ENCODE results near the gene SLC9A3.

Gene SLC9A3

DNA sequence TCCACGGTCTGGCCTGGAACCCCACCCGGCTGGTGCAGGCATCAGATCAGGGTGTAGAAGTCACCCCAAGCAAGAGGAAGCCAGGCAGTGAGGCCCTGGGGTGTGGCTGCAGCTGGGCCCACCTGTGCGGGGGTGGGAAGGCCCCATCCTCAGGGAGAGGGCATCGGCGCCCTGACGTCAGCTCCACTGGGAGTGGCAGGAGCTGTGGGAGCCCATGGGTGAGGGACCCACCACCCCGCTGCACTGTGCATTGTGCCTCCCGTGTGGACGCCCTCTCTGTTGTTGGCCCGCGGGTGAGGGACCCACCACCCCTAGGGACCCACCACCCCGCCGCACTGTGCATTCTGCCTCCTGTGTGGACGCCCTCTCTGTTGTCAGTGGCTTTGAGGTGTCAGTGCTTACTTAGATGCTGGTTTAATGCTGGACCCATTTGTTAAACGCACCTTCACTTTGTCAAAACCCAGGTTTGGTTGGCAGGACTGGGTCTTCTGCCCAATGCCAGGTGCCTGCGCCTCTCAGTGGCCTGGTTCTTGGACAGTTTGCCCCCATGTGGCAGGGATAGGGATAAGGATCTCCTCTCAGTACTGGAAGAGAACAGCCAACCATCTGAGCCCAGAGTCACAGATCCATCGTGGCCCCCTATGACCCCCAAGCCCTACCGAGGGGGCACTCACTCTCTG is 88.1 kb downstream of the SLC9A3 start:
- H3K27me3 ChIP-seq (ENCODE audit: control insufficient read depth, insufficient read depth, low read length): peaks cover 2% of the 10 kb centered on the region
- H3K36me3 ChIP-seq (ENCODE audit: control insufficient read depth, insufficient read depth, low read length): no peaks in the 10 kb centered on the region
- H3K4me3 ChIP-seq (ENCODE audit: low read length): no peak overlapping the region
- no peaks in the 10 kb centered on the region for H3K4me1 ChIP-seq (ENCODE audit: control insufficient read depth, insufficient read depth, low read length)
- no peak overlapping the region for H3K9ac ChIP-seq (ENCODE audit: low read length)
- no peak overlapping the region for H3K27ac ChIP-seq (ENCODE audit: low read depth, low read length)

GRCh38 chr5:435156-435790 is 89.0 kb downstream of the SLC9A3 start:
- no peak overlapping the region for H3K4me3 ChIP-seq (ENCODE audit: low read length)
- H3K9ac ChIP-seq (ENCODE audit: low read length): no peak overlapping the region
- no peak overlapping the region for H3K27ac ChIP-seq (ENCODE audit: low read depth, low read length)
- H3K36me3 ChIP-seq (ENCODE audit: control insufficient read depth, insufficient read depth, low read length): no peaks in the 10 kb centered on the region
- peaks cover 2% of the 10 kb centered on the region for H3K27me3 ChIP-seq (ENCODE audit: control insufficient read depth, insufficient read depth, low read length)
- H3K4me1 ChIP-seq (ENCODE audit: control insufficient read depth, insufficient read depth, low read length): no peaks in the 10 kb centered on the region

GRCh38 chr5:434443-435146 is 89.7 kb downstream of the SLC9A3 start:
- no peak overlapping the region for H3K9ac ChIP-seq (ENCODE audit: low read length)
- H3K36me3 ChIP-seq (ENCODE audit: control insufficient read depth, insufficient read depth, low read length): no peaks in the 10 kb centered on the region
- peaks cover 2% of the 10 kb centered on the region for H3K27me3 ChIP-seq (ENCODE audit: control insufficient read depth, insufficient read depth, low read length)
- H3K4me1 ChIP-seq (ENCODE audit: control insufficient read depth, insufficient read depth, low read length): no peaks in the 10 kb centered on the region
- no peak overlapping the region for H3K27ac ChIP-seq (ENCODE audit: low read depth, low read length)
- H3K4me3 ChIP-seq (ENCODE audit: low read length): no peak overlapping the region

DNA sequence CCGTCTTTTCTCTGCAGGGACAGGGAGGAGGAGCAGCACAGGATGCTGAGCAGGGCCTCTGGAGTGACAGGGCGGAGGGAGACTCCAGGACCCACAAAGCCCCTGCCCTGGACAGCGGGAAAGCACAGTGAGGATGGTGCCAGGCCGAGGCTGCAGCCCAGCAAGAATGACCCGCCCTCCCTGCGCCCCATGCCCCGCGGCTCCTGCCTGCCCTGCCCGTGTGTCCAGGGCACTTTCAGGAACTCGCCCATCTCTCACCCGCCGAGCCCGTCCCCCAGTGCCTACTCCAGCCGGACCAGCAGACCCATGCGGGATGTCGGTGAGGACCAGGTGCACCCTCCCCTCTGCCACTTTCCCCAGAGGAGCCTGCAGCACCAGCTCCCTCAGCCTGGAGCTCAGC is 90.4 kb downstream of the SLC9A3 start:
- no peak overlapping the region for H3K9ac ChIP-seq (ENCODE audit: low read length)
- no peaks in the 10 kb centered on the region for H3K36me3 ChIP-seq (ENCODE audit: control insufficient read depth, insufficient read depth, low read length)
- H3K27ac ChIP-seq (ENCODE audit: low read depth, low read length): no peak overlapping the region
- no peak overlapping the region for H3K4me3 ChIP-seq (ENCODE audit: low read length)
- H3K27me3 ChIP-seq (ENCODE audit: control insufficient read depth, insufficient read depth, low read length): no peaks in the 10 kb centered on the region
- no peaks in the 10 kb centered on the region for H3K4me1 ChIP-seq (ENCODE audit: control insufficient read depth, insufficient read depth, low read length)

DNA sequence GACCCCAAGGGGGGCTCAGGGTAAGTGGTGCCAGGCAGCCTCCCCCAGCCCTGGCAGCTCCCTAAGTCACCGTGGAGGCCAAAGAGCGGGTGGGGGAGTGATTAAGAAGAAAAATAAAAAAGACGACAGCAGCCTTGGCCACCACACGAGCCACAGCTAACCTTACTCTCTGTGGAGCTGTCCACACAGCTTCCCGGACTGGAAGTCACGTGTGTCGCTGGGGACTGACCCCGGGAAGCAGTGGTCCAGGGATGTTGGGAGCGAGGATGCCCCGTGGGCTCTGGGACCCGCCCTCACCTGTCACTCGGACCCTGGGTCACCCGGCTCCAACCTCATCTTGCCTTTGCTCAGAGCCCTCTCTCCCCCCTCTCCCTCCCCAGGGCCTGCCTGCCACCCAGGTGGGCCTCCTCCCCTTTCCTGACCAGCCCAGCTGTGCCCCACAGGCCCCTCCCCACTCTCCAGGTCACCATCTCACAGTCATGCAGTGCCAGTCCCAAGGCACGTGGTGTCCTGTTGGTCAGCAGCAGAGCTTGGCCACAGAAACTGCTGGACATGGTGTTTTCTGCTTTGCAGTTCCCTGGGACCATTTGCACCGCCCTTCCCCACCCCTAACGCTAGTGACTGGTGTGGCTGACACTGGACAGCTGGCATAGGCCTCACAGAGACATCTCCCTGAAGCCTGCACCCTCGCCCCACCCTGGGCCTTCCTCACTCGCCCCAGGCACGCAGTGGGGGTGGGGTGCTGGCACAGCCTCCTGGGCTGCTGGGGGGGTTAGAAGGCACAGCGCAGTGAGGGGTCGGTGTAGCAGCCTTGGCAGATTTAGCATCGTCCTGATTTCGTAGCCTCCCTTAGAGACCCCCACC is 91.1 kb downstream of the SLC9A3 start:
- Histone ChIP-seq H3K4me3 (ENCODE audit: low read length) (no peak overlapping the region), H3K36me3 (ENCODE audit: control insufficient read depth, insufficient read depth, low read length) (no peaks in the 10 kb centered on the region), H3K27me3 (ENCODE audit: control insufficient read depth, insufficient read depth, low read length) (no peaks in the 10 kb centered on the region), H3K27ac (ENCODE audit: low read depth, low read length) (no peak overlapping the region), H3K9ac (ENCODE audit: low read length) (no peak overlapping the region), H3K4me1 (ENCODE audit: control insufficient read depth, insufficient read depth, low read length) (no peaks in the 10 kb centered on the region)

DNA sequence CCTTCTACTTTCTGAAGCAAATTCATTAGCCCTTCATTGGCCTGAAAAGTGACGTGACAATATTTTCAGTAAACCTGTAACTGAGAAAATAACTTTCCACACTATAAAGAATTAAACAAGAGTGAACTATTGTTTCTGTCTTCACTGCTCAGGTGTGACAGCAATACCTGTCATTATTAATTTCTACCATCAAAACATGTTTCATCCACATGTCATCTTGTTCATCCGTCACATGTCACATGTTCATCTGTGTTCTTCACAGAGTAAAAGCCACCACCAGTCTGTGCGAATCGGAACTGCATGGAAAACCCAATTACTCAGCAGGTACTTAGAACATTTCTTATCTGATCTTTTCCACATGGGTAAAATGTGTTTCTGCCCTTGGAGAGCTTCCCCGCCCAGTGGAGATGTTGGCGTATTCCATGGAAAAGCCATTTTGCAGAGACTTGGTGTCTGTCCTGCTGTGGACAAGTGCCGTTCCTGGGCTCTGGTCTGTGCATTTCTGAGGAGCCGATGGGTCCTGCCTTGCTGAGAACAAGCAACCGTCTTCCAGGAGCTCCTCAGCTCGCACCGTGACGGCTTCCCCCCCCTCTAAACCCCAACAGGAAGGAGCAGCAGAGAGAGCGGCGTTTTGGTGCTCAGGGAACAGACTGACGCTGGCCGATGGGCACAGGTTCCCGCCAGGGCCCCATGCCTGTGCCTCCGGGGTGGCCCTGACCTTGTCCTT is 91.9 kb downstream of the SLC9A3 start:
- H3K9ac ChIP-seq (ENCODE audit: low read length): no peak overlapping the region
- no peaks in the 10 kb centered on the region for H3K27me3 ChIP-seq (ENCODE audit: control insufficient read depth, insufficient read depth, low read length)
- no peak overlapping the region for H3K27ac ChIP-seq (ENCODE audit: low read depth, low read length)
- no peaks in the 10 kb centered on the region for H3K36me3 ChIP-seq (ENCODE audit: control insufficient read depth, insufficient read depth, low read length)
- no peaks in the 10 kb centered on the region for H3K4me1 ChIP-seq (ENCODE audit: control insufficient read depth, insufficient read depth, low read length)
- no peak overlapping the region for H3K4me3 ChIP-seq (ENCODE audit: low read length)

GRCh38 chr5:431711-432050 is 92.6 kb downstream of the SLC9A3 start:
- Histone ChIP-seq H3K27me3 (ENCODE audit: control insufficient read depth, insufficient read depth, low read length) (no peaks in the 10 kb centered on the region), H3K36me3 (ENCODE audit: control insufficient read depth, insufficient read depth, low read length) (no peaks in the 10 kb centered on the region)

DNA sequence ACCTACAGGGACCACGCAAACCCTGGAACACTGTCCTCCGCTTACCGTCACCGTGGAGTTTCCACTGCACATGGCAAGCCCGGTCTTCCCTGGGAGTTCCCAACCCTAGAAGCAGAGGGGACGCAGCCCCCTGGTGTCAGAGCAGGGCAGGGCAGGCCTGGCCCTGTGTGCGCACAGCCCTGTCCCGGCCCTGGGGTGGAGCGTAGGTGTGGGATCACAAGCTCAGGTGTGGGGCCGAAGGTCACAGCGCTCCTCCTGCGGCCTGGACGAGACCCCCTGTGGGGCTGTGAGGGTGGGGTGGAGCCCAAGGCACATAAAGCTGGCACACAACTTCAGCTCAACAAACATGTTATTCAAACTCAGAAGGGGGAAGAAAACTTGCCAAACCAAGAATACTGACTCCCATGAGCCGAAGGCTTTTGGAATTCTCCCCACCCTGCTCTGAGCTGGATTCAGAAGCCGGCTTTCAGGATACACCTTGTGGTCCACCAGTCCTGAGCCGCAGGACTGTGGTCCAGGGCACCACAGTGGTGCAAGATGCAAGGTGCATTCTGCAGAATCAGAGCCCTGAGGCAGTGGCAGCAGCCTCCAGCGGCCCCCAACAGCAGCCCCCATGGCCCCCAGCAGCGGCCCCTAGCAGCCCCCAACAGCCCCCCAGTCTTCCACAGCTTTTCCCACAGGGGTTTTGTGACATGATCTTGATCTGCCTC is 93.1 kb downstream of the SLC9A3 start:
- H3K27me3 ChIP-seq (ENCODE audit: control insufficient read depth, insufficient read depth, low read length): no peaks in the 10 kb centered on the region
- no peak overlapping the region for H3K4me3 ChIP-seq (ENCODE audit: low read length)
- H3K4me1 ChIP-seq (ENCODE audit: control insufficient read depth, insufficient read depth, low read length): no peaks in the 10 kb centered on the region
- H3K36me3 ChIP-seq (ENCODE audit: control insufficient read depth, insufficient read depth, low read length): no peaks in the 10 kb centered on the region
- H3K9ac ChIP-seq (ENCODE audit: low read length): no peak overlapping the region
- no peak overlapping the region for H3K27ac ChIP-seq (ENCODE audit: low read depth, low read length)

More at GRCh38 chr5:431711-432050, 92.6 kb downstream of the SLC9A3 start:
- no peak overlapping the region for H3K4me3 ChIP-seq (ENCODE audit: low read length)
- no peak overlapping the region for H3K9ac ChIP-seq (ENCODE audit: low read length)
- H3K4me1 ChIP-seq (ENCODE audit: control insufficient read depth, insufficient read depth, low read length): no peaks in the 10 kb centered on the region
- H3K27ac ChIP-seq (ENCODE audit: low read depth, low read length): no peak overlapping the region

- Histone ChIP-seq H3K4me1 (ENCODE audit: control insufficient read depth, insufficient read depth, low read length) (no peaks in the 10 kb centered on the region), H3K27me3 (ENCODE audit: control insufficient read depth, insufficient read depth, low read length) (no peaks in the 10 kb centered on the region), H3K27ac (ENCODE audit: low read depth, low read length) (peak overlapping the region; percentile 11), H3K36me3 (ENCODE audit: control insufficient read depth, insufficient read depth, low read length) (no peaks in the 10 kb centered on the region), H3K9ac (ENCODE audit: low read length) (no peak overlapping the region), H3K4me3 (ENCODE audit: low read length) (no peak overlapping the region)
These were observed 93.9 kb downstream of the SLC9A3 start for GRCh38 chr5:430214-430925.

- Histone ChIP-seq H3K27ac (ENCODE audit: low read depth, low read length) (peak overlapping the region; percentile 65), H3K4me1 (ENCODE audit: control insufficient read depth, insufficient read depth, low read length) (no peaks in the 10 kb centered on the region), H3K9ac (ENCODE audit: low read length) (no peak overlapping the region), H3K36me3 (ENCODE audit: control insufficient read depth, insufficient read depth, low read length) (no peaks in the 10 kb centered on the region), H3K4me3 (ENCODE audit: low read length) (peak overlapping the region; percentile 1), H3K27me3 (ENCODE audit: control insufficient read depth, insufficient read depth, low read length) (no peaks in the 10 kb centered on the region)
These were observed 94.6 kb downstream of the SLC9A3 start for GRCh38 chr5:429453-430188.
